Measurements from ENCODE around the gene TBC1D2.

The TBC1D2 gene

GRCh38 chr9:98201102-98201501, 54.3 kb downstream of the TBC1D2 start:
- H3K36me3 Mint-ChIP-seq (ENCODE audit: low read depth) = no peaks in the 10 kb centered on the region
- no peak for TF ChIP-seq CTCF (IDR thresholded peaks at IDR 0.05; ENCODE audit: unreplicated experiment in 3 of 3)
- peaks cover 23% of the 10 kb centered on the region for H3K27me3 Mint-ChIP-seq (ENCODE audit: low read depth)
- no peaks in the 10 kb centered on the region for H3K4me1 Mint-ChIP-seq
- no peak overlapping the region for H3K4me3 Mint-ChIP-seq
- no peak overlapping the region for H3K27ac Mint-ChIP-seq
- no peaks in the 10 kb centered on the region for H3K9me3 Mint-ChIP-seq

- H3K4me3 Mint-ChIP-seq = no peak overlapping the region
- H3K36me3 Mint-ChIP-seq (ENCODE audit: low read depth) = no peaks in the 10 kb centered on the region
- no peaks in the 10 kb centered on the region for H3K9me3 Mint-ChIP-seq
- no peak for TF ChIP-seq CTCF (IDR thresholded peaks at IDR 0.05; ENCODE audit: unreplicated experiment in 3 of 3)
- no peak overlapping the region for H3K27ac Mint-ChIP-seq
- H3K4me1 Mint-ChIP-seq = no peaks in the 10 kb centered on the region
- H3K27me3 Mint-ChIP-seq (ENCODE audit: low read depth) = peaks cover 20% of the 10 kb centered on the region
These were observed 55.9 kb downstream of the TBC1D2 start for GRCh38 chr9:98199388-98200033.

- Mint-ChIP-seq H3K9me3 (no peaks in the 10 kb centered on the region), H3K4me1 (peaks cover 5% of the 10 kb centered on the region), H3K4me3 (no peak overlapping the region), H3K36me3 (ENCODE audit: low read depth) (no peaks in the 10 kb centered on the region), H3K27ac (no peak overlapping the region), H3K27me3 (ENCODE audit: low read depth) (peaks cover 26% of the 10 kb centered on the region)
- TF ChIP-seq CTCF (IDR thresholded peaks at IDR 0.05; ENCODE audit: unreplicated experiment in 3 of 3) = no peak
These were observed 59.8 kb downstream of the TBC1D2 start for GRCh38 chr9:98195671-98196070.

- TF ChIP-seq CTCF (IDR thresholded peaks at IDR 0.05; ENCODE audit: unreplicated experiment in 3 of 3) = no peak
- Mint-ChIP-seq H3K9me3 (no peaks in the 10 kb centered on the region), H3K36me3 (ENCODE audit: low read depth) (no peaks in the 10 kb centered on the region), H3K4me1 (peaks cover 5% of the 10 kb centered on the region), H3K27me3 (ENCODE audit: low read depth) (peaks cover 22% of the 10 kb centered on the region), H3K27ac (peak overlapping the region in 2 of 3 experiments; percentile 39 to 68), H3K4me3 (peak overlapping the region; percentile 85 to 91 (median 89))
These were observed 62.0 kb downstream of the TBC1D2 start for GRCh38 chr9:98193336-98193944.

- peak in 2 of 3 experiments; percentile 22 to 52 for TF ChIP-seq CTCF (IDR thresholded peaks at IDR 0.05; ENCODE audit: unreplicated experiment in 3 of 3)
- Mint-ChIP-seq H3K36me3 (ENCODE audit: low read depth) (no peaks in the 10 kb centered on the region), H3K4me1 (peaks cover 5% of the 10 kb centered on the region), H3K9me3 (no peaks in the 10 kb centered on the region), H3K27me3 (ENCODE audit: low read depth) (peaks cover 24% of the 10 kb centered on the region), H3K4me3 (peak within 1 kb of the TSS; percentile 85 to 91 (median 89)), H3K27ac (peak within 1 kb of the TSS in 2 of 3 experiments; percentile 39 to 68)
These were observed 62.7 kb downstream of the TBC1D2 start, which contains the start of gene CORO2A for GRCh38 chr9:98192503-98193335. Gene CORO2A (minus strand): TSS chr9:98192637. CDS start chr9:98157660, 34,977 bp downstream.

Measured in nephron (organoid).